Measurements from ENCODE around the gene RXRA. TPM values are rescaled to one million over a fixed set of nuclear protein-coding genes. Genes with fewer than 3 reads are reported as not detected.

RXRA gene
- total and polyA plus RNA-seq, 2 donors (not counting 3 experiments of a cell fraction or from before 2014, with no cell fraction given): 15.4 to 37.4 TPM

DNA sequence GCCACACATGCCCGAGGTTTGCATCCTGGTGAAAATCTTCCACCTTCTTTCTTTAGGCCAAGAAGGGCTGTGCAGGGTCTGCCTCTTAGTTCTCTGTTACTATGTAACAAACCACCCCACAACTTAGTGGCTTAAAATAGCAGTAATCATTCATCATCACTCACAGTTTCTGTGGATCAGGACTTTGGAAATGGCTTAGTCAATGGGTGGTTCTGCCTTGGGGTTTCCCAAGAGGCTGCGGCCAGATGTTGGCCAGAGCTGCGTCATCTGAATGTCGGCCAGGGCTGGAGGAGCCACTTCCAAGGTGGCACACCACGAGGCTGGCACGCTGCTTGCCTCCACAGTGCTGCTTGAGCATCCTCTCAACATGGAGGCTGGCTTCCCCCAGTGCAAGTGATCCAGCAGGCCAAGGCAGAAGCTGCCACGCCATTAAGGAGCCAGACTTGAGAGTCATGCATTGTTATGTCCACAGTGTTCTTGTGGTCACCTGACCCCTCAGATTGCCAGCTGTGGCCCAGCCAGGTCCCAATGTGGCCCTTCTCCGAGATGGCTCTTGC lies 135.2 kb downstream of the RXRA start:
- Histone ChIP-seq H3K27me3 (ENCODE audit: control insufficient read depth in 2 of 2, insufficient read depth in 2 of 2, low read length in 2 of 2) (no peaks in the 10 kb centered on the region), H3K4me2 (ENCODE audit: insufficient read depth, low read length) (no peak overlapping the region), H3K79me2 (ENCODE audit: control insufficient read depth, insufficient read depth, low read length) (no peaks in the 10 kb centered on the region), H3K36me3 (ENCODE audit: control insufficient read depth in 2 of 2, extremely low read depth in 1 of 2, insufficient read depth in 2 of 2, low read length in 2 of 2) (no peaks in the 10 kb centered on the region), H3K4me1 (ENCODE audit: control insufficient read depth, extremely low read depth, insufficient read depth, low read length) (peaks cover 7% of the 10 kb centered on the region), H3K9me3 (replicated peaks; ENCODE audit: control insufficient read depth, insufficient read depth, low read length) (no peaks in the 10 kb centered on the region), H2AFZ (ENCODE audit: low read depth, low read length) (no peak overlapping the region), H3K4me3 (replicated peaks in 1 of 3; ENCODE audit: insufficient read depth in 1 of 3, low read depth in 1 of 3, low read length in 3 of 3) (no peak overlapping the region), H3K9me1 (replicated peaks; ENCODE audit: control insufficient read depth, extremely low read depth, insufficient read depth, low read length) (no peaks in the 10 kb centered on the region), H4K20me1 (replicated peaks; ENCODE audit: control insufficient read depth, extremely low read depth, insufficient read depth, low read length) (no peaks in the 10 kb centered on the region), H3K27ac (ENCODE audit: insufficient read depth, low read depth, low read length) (no peak overlapping the region), H3K9ac (replicated peaks; ENCODE audit: extremely low read depth, insufficient read depth, low read length) (no peak overlapping the region)
- BruUV-seq (replicated peaks): no TSS peak
- no peak for TF ChIP-seq POLR2A (IDR thresholded peaks at IDR 0.05; ENCODE audit: low read depth, low read length)
- TF ChIP-seq POLR2AphosphoS5 (IDR thresholded peaks at IDR 0.05; ENCODE audit: insufficient read depth, low read depth, low read length): no peak
- no peak for TF ChIP-seq MYC (IDR thresholded peaks at IDR 0.05; ENCODE audit: low read depth, low read length)
- TF ChIP-seq JUN (IDR thresholded peaks at IDR 0.05; ENCODE audit: borderline replicate concordance, insufficient read depth, insufficient read length, low read depth): no peak
- no peak for TF ChIP-seq CTCF (IDR thresholded peaks at IDR 0.05; ENCODE audit: extremely low read depth in 1 of 2, insufficient read depth in 1 of 2, low read depth in 1 of 2, low read length in 2 of 2)
- TF ChIP-seq EZH2 (IDR thresholded peaks at IDR 0.05; ENCODE audit: borderline replicate concordance, low read depth, low read length, severe bottlenecking): no peak
- TF ChIP-seq MAX (IDR thresholded peaks at IDR 0.05; ENCODE audit: insufficient read depth, insufficient read length): no peak
- TF ChIP-seq FOS (IDR thresholded peaks at IDR 0.05; ENCODE audit: borderline replicate concordance, insufficient read depth, low read length): no peak
- intact Hi-C loops (cut with micrococcal nuclease) (no loop called here), dilution Hi-C loops (cut with MboI; ENCODE audit: extremely low pct_ligation_motif_present, low sequenced_read_pairs) (no loop called here)
- FAIRE-seq: no peak
- no peak for DNase-seq (ENCODE audit: low read depth, low spot score)
- CTCF ChIA-PET: interaction anchor here (1.4 kb wide), 1 partner anchor 11 kb away, joined by 6 read pairs; no protein-coding TSS in a partner anchor
- POLR2A ChIA-PET: no interaction called here

Data from endothelial cell of umbilical vein (primary cell).